HG03432 (cell line): Measurements from ENCODE around the gene ENOX2.
"Not testable (repeated sequence)": the region's sequence is repeated elsewhere in the genome, so short reads cannot be mapped to it uniquely, and the experiment has no call there.

Source experiments
- ATAC-seq: cut with Tn5 transposase; IDR thresholded peaks from one replicate; pipeline ENCODE4 v1.9.1; 2021; ENCODE audit warnings: mild to moderate bottlenecking, moderate library complexity; ENCODE audit not compliant: unreplicated experiment

Gene ENOX2

GRCh38 chrX:130769835-130770234 lies 133.2 kb downstream of the ENOX2 start:
- ATAC-seq = no peak

DNA sequence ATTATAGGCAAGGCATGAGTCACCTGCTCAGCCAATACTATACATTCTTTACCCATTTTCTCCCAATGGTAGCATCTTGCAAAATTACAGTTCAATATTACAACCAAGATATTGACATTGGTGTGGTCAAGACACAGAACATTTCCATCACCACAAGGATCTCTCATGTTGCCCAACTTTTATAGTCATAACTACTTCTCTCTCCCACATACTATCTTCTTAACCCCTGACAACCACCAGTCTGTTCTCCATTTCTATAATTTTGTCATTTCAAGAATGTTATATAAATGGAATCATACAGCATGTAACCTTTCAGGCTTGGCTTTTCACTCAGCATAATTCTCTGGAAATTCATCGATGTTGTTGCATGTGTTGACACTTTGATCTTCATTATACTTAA lies 144.9 kb downstream of the ENOX2 start:
- ATAC-seq = no peak

- ATAC-seq = no peak
These were observed 146.8 kb downstream of the ENOX2 start for GRCh38 chrX:130756233-130756632.

- ATAC-seq = no peak
These were observed 148.7 kb downstream of the ENOX2 start for GRCh38 chrX:130754353-130754752.

- ATAC-seq = no peak
These were observed 156.2 kb downstream of the ENOX2 start for GRCh38 chrX:130746709-130747342.

DNA sequence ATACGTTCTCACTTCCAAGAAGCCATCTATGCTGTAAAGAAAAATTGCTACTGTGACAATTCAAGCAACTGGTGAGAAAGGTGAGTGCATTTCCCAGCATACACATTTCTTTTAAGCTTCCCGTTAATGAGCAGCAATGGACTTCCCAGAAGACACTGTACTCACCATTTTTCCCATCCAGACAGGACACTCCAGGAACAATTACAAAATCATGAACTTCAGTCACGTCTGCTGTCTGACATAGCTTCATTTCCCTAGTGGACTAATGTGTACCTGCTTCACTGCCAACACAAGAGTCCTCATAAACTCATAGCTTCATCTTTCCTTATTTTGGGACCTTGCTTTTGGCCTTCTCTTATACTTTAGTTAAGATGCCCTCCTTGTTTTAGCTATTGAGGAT lies 156.9 kb downstream of the ENOX2 start:
- ATAC-seq = no peak

GRCh38 chrX:130741584-130741983 lies 161.4 kb downstream of the ENOX2 start:
- no peak for ATAC-seq

GRCh38 chrX:130741151-130741550 lies 161.9 kb downstream of the ENOX2 start:
- no peak for ATAC-seq

- no peak for ATAC-seq
These were observed 164.3 kb downstream of the ENOX2 start for GRCh38 chrX:130738638-130739195.

DNA sequence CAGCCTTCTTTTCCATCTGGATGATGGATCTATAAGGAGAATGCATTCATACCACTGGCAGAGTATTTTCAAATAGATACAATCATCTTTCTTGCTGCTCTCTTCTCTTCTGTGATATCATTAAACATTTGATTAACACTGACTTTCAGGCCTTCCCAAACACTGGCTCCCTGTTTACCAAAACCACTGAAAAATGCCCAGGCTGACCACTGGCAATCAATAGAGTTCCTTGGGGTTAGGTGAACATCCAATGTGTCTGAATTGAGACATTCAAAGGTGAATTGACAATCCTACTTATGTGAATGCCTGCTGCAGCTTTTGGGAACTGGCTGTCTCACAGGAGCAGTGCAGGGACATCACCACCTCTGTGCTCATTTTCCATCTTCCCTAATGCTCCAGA lies 168.3 kb downstream of the ENOX2 start:
- no peak for ATAC-seq

- ATAC-seq = no peak
These were observed 174.8 kb downstream of the ENOX2 start for GRCh38 chrX:130728208-130728607.

- no peak for ATAC-seq
These were observed 176.3 kb downstream of the ENOX2 start for GRCh38 chrX:130726661-130727060.

DNA sequence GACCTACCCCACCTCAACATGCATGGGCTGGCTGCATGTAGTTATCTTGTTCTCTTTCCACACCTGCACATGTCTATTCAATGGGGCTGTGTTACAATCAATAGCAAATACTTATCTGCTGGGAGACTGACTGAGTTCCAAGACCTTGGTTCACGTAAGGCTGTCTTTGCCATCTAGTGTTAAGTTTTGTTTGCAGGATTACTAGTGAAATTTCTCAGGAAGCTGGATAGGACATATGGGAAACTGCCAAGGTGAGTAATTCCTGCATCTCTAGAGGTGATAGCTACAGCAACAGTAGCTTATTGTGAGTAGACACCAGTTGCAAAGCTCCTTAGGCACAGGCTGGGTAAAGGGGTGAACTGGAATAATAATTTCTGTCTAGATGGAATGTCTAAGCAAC lies 177.5 kb downstream of the ENOX2 start:
- no peak for ATAC-seq

DNA sequence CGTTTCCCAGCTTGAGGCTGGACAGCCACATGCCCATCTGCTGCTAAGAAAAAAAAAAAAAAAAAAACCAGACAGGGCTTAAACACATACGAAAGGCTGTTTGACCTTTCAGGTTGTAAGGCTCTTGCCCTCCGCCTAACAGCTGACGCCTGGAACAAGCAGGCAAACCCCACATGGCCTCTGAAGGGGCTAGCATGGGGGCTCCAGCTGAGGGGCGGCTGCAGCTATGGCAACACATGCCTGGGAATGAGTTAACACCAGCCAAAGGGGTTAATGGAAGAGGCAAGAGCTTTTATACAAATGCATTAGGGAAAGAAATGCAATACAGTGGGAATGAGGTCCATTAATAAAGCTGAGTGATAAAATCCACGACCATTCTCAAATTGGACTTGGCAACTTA lies 183.6 kb downstream of the ENOX2 start:
- ATAC-seq = no peak

DNA sequence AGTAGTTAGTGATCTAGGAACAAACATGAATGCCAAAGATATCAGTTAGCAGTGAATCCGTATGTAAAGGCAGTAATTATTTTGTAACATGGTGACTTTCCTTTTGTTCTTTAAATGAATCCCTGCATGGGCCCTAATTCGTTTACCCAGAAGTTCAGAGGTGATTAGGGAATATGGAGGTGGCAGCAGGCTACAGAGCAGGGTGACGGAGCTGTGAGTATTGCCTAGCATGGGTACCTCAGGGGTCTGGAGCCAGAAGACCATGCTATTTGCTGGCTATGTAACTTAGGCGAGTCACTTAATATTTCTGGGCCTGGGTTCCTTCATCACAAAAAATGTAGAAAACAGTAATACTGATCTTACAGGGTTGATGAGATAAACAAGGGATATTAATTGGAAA lies 184.9 kb downstream of the ENOX2 start:
- no peak for ATAC-seq

- ATAC-seq = no peak
These were observed 186.1 kb downstream of the ENOX2 start for GRCh38 chrX:130716781-130717413.

DNA sequence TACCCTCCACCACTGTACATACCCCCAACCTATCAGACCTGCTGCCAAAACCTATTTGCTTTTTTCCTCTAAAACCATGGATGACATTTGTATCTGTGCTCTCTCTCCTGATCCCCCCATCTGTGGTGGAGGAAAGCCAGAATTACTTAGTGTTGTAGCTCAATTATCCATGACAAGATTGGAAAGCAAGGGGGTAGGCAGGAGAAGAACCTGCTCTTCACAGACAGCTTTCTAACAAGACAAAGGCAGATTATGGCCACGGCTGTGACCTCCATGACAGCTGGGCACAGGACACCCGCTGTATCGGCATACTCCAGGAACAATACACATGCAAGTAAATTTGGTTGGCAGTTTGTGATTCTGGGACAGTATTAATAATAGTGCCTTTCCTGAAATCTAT lies 186.7 kb downstream of the ENOX2 start:
- ATAC-seq = no peak

DNA sequence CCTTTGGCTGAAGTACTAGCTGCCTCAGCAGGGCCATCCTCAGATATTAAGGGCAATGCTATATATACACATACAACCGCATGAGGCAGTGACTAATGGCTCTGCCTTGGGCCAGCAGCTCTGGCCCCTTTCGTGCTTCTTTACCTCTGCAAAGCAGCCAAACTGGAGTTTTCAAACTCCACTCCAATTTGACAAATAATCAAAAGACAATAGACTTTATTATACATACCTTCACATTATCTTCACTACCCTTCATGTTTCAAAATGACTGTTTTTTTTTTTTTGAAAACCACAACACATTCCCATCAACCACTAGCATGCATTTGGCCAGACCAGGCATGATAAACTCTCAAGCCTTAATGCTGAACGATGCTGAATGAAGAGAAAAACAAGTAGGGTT lies 187.7 kb downstream of the ENOX2 start:
- no peak for ATAC-seq

DNA sequence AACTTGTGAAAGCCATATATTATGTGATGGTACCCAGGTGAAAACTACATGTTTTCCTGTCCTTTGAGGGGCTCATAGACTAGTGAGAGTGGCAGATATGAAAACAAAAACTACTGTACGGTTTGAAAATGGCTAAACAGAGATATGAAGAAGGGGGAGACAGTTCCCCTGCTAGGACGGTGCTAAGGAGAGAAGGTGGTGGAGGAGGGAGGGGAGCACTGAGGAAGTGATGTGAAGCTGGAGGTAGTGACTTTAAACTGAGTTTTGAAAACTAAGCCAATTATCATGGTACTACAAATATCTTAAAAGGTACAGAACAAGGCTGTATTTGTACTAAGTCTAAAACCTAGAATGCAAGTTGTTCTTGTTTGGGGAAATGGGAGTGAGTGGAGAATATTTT lies 188.3 kb downstream of the ENOX2 start:
- no peak for ATAC-seq

DNA sequence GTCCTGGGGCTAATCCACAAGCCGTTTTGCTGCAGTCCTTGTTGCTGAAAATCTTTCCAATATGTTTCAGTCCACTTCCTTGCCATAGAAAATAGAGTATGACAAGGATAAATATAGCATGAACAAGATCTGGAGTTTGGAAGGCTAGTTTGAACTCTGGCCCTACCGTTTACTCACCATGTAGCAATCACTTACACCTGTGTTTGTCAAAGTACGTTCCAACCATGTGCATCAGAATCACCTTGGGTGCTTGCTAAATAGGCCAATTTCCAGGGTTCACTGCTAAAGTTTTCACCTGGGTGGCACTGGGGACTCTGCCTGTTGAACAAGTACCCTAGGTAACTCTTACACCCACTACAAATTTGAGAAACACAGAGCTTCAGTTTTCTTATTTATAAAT lies 188.9 kb downstream of the ENOX2 start:
- no peak for ATAC-seq

GRCh38 chrX:130709178-130709577 lies 193.8 kb downstream of the ENOX2 start:
- not testable (repeated sequence) for ATAC-seq

DNA sequence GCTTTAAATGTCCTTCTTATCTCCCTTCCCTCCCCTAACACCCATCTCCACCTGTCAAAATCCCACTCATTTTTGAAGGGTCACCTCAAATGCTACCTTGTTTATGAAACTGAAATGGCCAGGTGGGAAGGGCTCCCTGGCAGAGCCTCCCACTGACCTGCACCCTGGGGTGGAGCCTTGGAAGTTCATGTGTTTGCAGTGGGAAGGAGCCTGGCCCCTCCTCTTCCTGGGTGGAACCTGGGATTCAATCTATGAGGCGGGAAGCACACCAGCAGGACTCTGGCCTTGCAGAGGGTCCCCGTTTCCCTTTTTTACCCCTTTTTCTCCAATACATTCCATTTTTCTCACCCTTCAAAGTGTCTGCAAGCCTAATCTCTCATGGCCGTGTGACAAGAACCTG lies 197.4 kb downstream of the ENOX2 start:
- ATAC-seq = no peak
